Adrenal gland (tissue), 12 donors: ENCODE measurements around the gene TMEM121B. TPM values are rescaled to one million over a fixed set of nuclear protein-coding genes. Genes with fewer than 3 reads are reported as not detected.

Experiments
- DNase-seq, 7 donors: peaks; one replicate each; pipeline ENCODE4 v3.0.0-alpha.2; 2019 to 2020
- H3K27ac ChIP-seq, 5 donors: fragments of 200-600 bp; sonication (generic) in 4 of 5; 1 replicate in 3 of 5; 2 replicates in 2 of 5; pipeline versions ENCODE4 v1.5.1 to v1.8.0; 2016 to 2020; ENCODE audit warnings: mild to moderate bottlenecking in 1 of 5
- H3K27me3 ChIP-seq: fragments of 200-600 bp; 2 replicates; pipeline ENCODE4 v1.8.0; 2021
- H3K36me3 ChIP-seq, 2 donors: fragments of 200-600 bp; replicated peaks in 1 of 2; 1 replicate in 1 of 2; 2 replicates in 1 of 2; pipeline versions ENCODE4 v1.5.1 to v1.8.0; 2018 to 2022
- H3K4me1 ChIP-seq, 2 donors: fragments of 200-600 bp; replicated peaks in 1 of 2; 1 replicate in 1 of 2; 2 replicates in 1 of 2; pipeline versions ENCODE4 v1.5.1 to v1.8.0; 2018 to 2021
- H3K4me3 ChIP-seq, 4 donors: fragments of 200-600 bp; sonication (generic) in 3 of 4; one replicate each; pipeline ENCODE4 v1.5.1; 2016 to 2018
- H3K9me3 ChIP-seq, 3 donors: fragments of 200-600 bp; sonication (generic) in 1 of 3; replicated peaks in 1 of 3; 1 replicate in 2 of 3; 2 replicates in 1 of 3; pipeline versions ENCODE4 v1.5.1 to v1.8.0; 2016 to 2021
- CTCF ChIP-seq, 6 experiments: fragments of 450-650 bp in 4 of 6; fragments of 200-600 bp in 2 of 6; sonication (generic) in 1 of 6; IDR thresholded peaks; 1 replicate in 5 of 6; 2 replicates in 1 of 6; pipeline versions ENCODE4 v1.5.1 to v1.8.0; 2016 to 2021; ENCODE audit warnings: antibody characterized with exemption in 6 of 6, mild to moderate bottlenecking in 2 of 6, moderate library complexity in 1 of 6
- POLR2A ChIP-seq, 2 donors: fragments of 450-650 bp; IDR thresholded peaks; one replicate each; pipeline ENCODE4 v1.6.1; 2017; ENCODE audit warnings: antibody characterized with exemption in 2 of 2, mild to moderate bottlenecking in 2 of 2, moderate library complexity in 1 of 2
- WGBS, 4 donors: extraction: QIAGEN DNeasy Blood & Tissue Kit in 2 of 4; methylation state at CpG; one replicate each; pipeline versions ENCODE4 v1.1.5 to v1.1.7; 2013 to 2017; 5-methylcytosine and 5-hydroxymethylcytosine counted together
- intact Hi-C, 2 donors: fragments of 100-400 bp; cut with DNase I; formaldehyde crosslinking; loops; one replicate each; pipeline versions ENCODE4 v1.14.1 to v1.15.0; 2022 to 2023
- polyA plus RNA-seq, 3 donors: library from polyadenylated mRNA; stranded (reverse); fragments of 200-250 nt in 2 of 3; fragments of 350-450 nt in 1 of 3; fragmentation: Illumina TruSeq in 1 of 3; extraction: RNeasy Lipid Tissue Mini Kit (QIAGEN cat#74804) in 1 of 3; gene quantifications; one replicate each; pipeline ENCODE4 v1.2.3, GENCODE V29; 2013 to 2014
- total RNA-seq, 9 donors: library from RNA; depleted of rRNA in 4 of 9; stranded (reverse); fragments of >200 nt in 4 of 9; fragments of 120-200 nt in 1 of 9; fragmentation: NEBNext Ultra II Directional in 1 of 9; extraction: Animal tissue kit (Norgen Biotek cat#: 25700) in 1 of 9; gene quantifications; one replicate each; pipeline versions ENCODE4 v1.1.0 to v1.2.4, GENCODE V29; 2013 to 2023
- donor health status: healthy with polysubstance abuse.
- donor health status: Bipolar disorder and iron deficiency.
- donor health status: DM: yes; HTN: yes; CAD: no.
- donor health status: DM: no; HTN: no; CAD: no.
- donor health status: DM: no; HTN: no; CAD: no.
- donor health status: DM: yes; HTN: yes; CAD: no.

The TMEM121B gene
- total and polyA plus RNA-seq, 12 donors = 0.22 to 2.3 (median 1.1) TPM

- intact Hi-C loops = no loop called here
- 80 to 91% (median 81%) methylated on average over 7 of the region's 7 CpGs for WGBS, 4 donors
- Histone ChIP-seq H3K4me3 (no peak overlapping the region), H3K36me3 (peaks cover 0 to 86% of the 10 kb centered on the region in 2 donors), H3K27ac (no peak overlapping the region), H3K9me3 (no peaks in the 10 kb centered on the region), H3K4me1 (no peaks in the 10 kb centered on the region), H3K27me3 (no peaks in the 10 kb centered on the region)
- TF ChIP-seq POLR2A (IDR thresholded peaks at IDR 0.05) (no peak), CTCF (IDR thresholded peaks at IDR 0.05) (no peak)
- peak in 1 of 7 donors; percentile 12 for DNase-seq
Observed at GRCh38 chr22:17102297-17102667, 18.9 kb downstream of the TMEM121B start.

- 77 to 87% (median 83%) methylated on average over 6 to 14 of the region's 14 CpGs for WGBS, 4 donors
- no peaks in the 10 kb centered on the region for H3K27me3 ChIP-seq
- H3K4me1 ChIP-seq = no peaks in the 10 kb centered on the region
- TF ChIP-seq CTCF (IDR thresholded peaks at IDR 0.05) (no peak), POLR2A (IDR thresholded peaks at IDR 0.05) (no peak)
- no peak overlapping the region for H3K27ac ChIP-seq
- no peaks in the 10 kb centered on the region for H3K9me3 ChIP-seq
- intact Hi-C loops = no loop called here
- peak in 1 of 7 donors; percentile 10 for DNase-seq
- peaks cover 0 to 82% of the 10 kb centered on the region in 2 donors for H3K36me3 ChIP-seq
- no peak overlapping the region for H3K4me3 ChIP-seq
Observed at GRCh38 chr22:17101475-17102296, 19.5 kb downstream of the TMEM121B start.

GRCh38 chr22:17100621-17101020 is 20.5 kb downstream of the TMEM121B start:
- Histone ChIP-seq H3K27me3 (no peaks in the 10 kb centered on the region), H3K36me3 (peaks cover 0 to 74% of the 10 kb centered on the region in 2 donors), H3K4me1 (no peaks in the 10 kb centered on the region), H3K27ac (no peak overlapping the region), H3K4me3 (no peak overlapping the region), H3K9me3 (no peaks in the 10 kb centered on the region)
- DNase-seq = no peak
- intact Hi-C loops = no loop called here
- WGBS, 4 donors = 73 to 86% (median 79%) methylated on average over 6 of the region's 6 CpGs
- TF ChIP-seq CTCF (IDR thresholded peaks at IDR 0.05) (no peak), POLR2A (IDR thresholded peaks at IDR 0.05) (no peak)

GRCh38 chr22:17098379-17098819 is 22.8 kb downstream of the TMEM121B start:
- intact Hi-C loops = no loop called here
- DNase-seq = peak in 2 of 7 donors; percentile 37 to 53
- no peaks in the 10 kb centered on the region for H3K9me3 ChIP-seq
- WGBS, 4 donors = 57 to 76% (median 69%) methylated on average over 4 to 7 of the region's 7 CpGs
- peaks cover 0 to 59% of the 10 kb centered on the region in 2 donors for H3K36me3 ChIP-seq
- no peak overlapping the region for H3K27ac ChIP-seq
- H3K4me1 ChIP-seq = no peaks in the 10 kb centered on the region
- no peak for TF ChIP-seq POLR2A (IDR thresholded peaks at IDR 0.05)
- no peak for TF ChIP-seq CTCF (IDR thresholded peaks at IDR 0.05)
- H3K4me3 ChIP-seq = no peak overlapping the region
- no peaks in the 10 kb centered on the region for H3K27me3 ChIP-seq
